Sigmoid colon (tissue), 4 donors: ENCODE results near the gene FBN3.

Experiments
- CTCF ChIP-seq, 4 experiments: fragments of 450-650 bp in 3 of 4; fragments of 200-600 bp in 1 of 4; IDR thresholded peaks; one replicate each; pipeline ENCODE4 v1.5.1; 2016 to 2019; ENCODE audit warnings: antibody characterized with exemption in 4 of 4, mild to moderate bottlenecking in 3 of 4, moderate library complexity in 2 of 4
- EP300 ChIP-seq, 4 donors: sonication (generic); formaldehyde crosslinking; IDR thresholded peaks; one replicate each; pipeline ENCODE4 v1.6.1; 2017; ENCODE audit warnings: antibody characterized with exemption in 4 of 4
- POLR2A ChIP-seq, 2 donors: fragments of 450-650 bp; IDR thresholded peaks; one replicate each; pipeline ENCODE4 v1.6.1; 2016; ENCODE audit warnings: antibody characterized with exemption in 2 of 2, mild to moderate bottlenecking in 2 of 2, moderate library complexity in 2 of 2
- POLR2AphosphoS5 ChIP-seq, 4 donors: sonication (generic); formaldehyde crosslinking; IDR thresholded peaks; one replicate each; pipeline ENCODE4 v1.6.1; 2017; ENCODE audit warnings: antibody characterized with exemption in 4 of 4

- TF ChIP-seq POLR2A (IDR thresholded peaks at IDR 0.05) (no peak), CTCF (IDR thresholded peaks at IDR 0.05) (no peak), POLR2AphosphoS5 (IDR thresholded peaks at IDR 0.05) (no peak), EP300 (IDR thresholded peaks at IDR 0.05) (no peak)
Measured at GRCh38 chr19:8044018-8044417, 105.4 kb downstream of the FBN3 start.
